NB4 (cell line): ENCODE measurements around the gene MYL4.

Experiments
- CTCF ChIP-seq: IDR thresholded peaks from one replicate; pipeline ENCODE4 v1.5.1; 2012; ENCODE audit warnings: low read depth, low read length
- POLR2A ChIP-seq: IDR thresholded peaks from 2 replicates; pipeline ENCODE4 v1.6.1; 2011; ENCODE audit warnings: mild to moderate bottlenecking; ENCODE audit not compliant: insufficient read length; ENCODE audit errors: extremely low read depth
- TF ChIP-seq, protein P1 (sequence below): IDR thresholded peaks from 2 replicates; pipeline ENCODE4 v1.6.1; 2011; ENCODE audit warnings: low read depth, low read length

GRCh38 chr17:47164263-47164662, 44.9 kb upstream of the MYL4 start:
- TF ChIP-seq CTCF (no peak), POLR2A (no peak)
- TF ChIP-seq, protein P1, sequence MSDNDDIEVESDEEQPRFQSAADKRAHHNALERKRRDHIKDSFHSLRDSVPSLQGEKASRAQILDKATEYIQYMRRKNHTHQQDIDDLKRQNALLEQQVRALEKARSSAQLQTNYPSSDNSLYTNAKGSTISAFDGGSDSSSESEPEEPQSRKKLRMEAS = no peak
